Fibroblast of skin of scalp (primary cell): ENCODE measurements around the gene DCST2. TPM values are rescaled to one million over a fixed set of nuclear protein-coding genes. Genes with fewer than 3 reads are reported as not detected.
A peak's percentile ranks its signal among the peaks of the same experiment; 100 is the strongest.

ENCODE experiments used
- DNase-seq: peaks from one replicate; pipeline ENCODE4 v3.0.0-alpha.2; 2013
- polyA plus RNA-seq, 2 experiments: library from polyadenylated mRNA; unstranded; fragments of 120-200 nt; gene quantifications; one replicate each; pipeline ENCODE4 v1.2.1, GENCODE V29; 2013; ENCODE audit not compliant: insufficient read length in 2 of 2

The DCST2 gene
- 0.08 TPM for polyA plus RNA-seq (2013, experiment 1 of 2; ENCODE audit: insufficient read length)
- not detected for polyA plus RNA-seq (2013, experiment 2 of 2; ENCODE audit: insufficient read length)

DNA sequence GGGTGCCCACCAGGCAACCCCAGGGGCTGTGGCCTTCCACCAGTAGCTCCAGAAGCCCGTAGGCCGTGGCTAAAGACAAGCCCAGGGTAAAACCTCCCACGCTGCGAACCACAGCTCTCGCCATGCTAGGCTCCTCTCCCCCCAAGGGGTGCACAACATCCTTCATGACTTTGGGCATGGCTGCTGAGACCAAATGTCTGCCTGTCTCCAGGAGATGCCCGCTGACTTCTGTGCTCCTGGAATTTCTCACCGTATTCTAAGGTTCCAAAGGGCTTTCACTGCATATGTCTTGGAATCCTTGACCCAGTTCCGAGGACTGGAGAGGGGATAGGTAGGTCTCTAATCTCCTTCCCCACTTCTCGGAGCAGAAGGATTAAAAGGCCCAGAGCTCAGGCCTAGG lies at the start of gene DCST2, which contains the start of gene DCST1:
DCST2 (minus strand) TSS at position 258 of the 400 bp plus-strand sequence; CDS start at position 178, 80 bp downstream.
DCST1 (plus strand) TSS at position 301 of the 400 bp plus-strand sequence. CDS start 213 bp downstream, outside the sequence.
- DNase-seq: no peak

DNA sequence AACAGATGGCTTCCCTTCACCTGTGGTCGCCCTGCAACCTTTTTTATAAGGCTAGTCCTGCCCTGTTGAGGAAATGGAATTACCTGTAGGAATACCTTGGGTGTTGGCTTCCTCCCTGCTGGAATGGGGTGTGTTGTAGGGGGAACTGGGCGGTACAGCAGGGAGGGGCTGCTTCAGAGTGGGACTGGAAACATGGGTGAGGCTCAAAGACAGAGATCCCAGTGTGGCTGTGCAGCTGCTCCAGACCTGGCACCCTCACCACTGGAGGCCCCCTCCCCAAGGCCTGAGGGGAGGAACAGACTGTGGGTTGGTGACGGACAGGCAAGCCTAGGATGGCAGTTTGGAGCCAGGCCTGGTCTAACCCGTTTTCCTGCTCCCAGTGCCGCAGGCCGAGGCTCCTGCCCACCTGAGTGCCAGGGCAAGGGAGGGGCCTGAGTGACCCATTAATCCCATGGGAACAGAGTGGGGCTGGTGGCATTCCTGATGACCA lies 49.5 kb upstream of the DCST2 start:
- no peak for DNase-seq

DNA sequence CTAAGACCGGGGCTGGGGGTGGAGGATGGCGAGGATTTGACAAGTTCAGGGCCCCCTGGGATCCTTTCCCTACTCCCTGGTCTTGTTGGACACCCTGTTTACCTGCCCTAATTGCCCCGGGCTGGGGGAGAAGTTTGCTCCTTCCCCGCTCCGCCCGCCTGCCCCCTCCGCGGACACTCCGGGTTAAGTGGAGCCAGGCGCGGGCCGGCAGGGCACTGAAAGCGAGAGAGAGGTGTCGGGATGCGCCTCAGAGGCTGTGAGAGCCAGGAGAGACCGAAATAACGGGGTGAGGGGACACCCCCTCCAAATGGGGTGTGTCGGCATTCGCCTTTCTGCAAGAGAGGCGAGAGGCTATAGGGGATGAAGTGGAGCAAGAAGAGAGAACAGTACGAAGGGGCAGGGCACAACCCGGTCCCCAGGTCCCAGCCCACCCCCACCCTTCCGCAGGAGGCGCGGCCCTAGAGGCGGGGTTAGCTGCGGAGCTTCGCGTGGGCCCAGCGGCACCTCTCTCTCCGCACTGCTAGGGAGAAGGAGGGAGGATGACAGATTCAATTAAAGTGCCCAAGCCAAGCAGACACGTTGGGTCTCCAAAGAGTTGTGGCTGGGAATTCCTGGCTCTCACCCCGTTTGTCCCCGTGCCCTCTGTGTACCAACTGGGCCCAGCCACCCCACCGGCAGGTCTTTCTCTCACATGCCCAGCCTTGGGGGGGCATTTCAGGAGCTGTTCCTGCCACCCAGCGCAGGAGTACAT lies 48.9 kb upstream of the DCST2 start:
- no peak for DNase-seq

DNA sequence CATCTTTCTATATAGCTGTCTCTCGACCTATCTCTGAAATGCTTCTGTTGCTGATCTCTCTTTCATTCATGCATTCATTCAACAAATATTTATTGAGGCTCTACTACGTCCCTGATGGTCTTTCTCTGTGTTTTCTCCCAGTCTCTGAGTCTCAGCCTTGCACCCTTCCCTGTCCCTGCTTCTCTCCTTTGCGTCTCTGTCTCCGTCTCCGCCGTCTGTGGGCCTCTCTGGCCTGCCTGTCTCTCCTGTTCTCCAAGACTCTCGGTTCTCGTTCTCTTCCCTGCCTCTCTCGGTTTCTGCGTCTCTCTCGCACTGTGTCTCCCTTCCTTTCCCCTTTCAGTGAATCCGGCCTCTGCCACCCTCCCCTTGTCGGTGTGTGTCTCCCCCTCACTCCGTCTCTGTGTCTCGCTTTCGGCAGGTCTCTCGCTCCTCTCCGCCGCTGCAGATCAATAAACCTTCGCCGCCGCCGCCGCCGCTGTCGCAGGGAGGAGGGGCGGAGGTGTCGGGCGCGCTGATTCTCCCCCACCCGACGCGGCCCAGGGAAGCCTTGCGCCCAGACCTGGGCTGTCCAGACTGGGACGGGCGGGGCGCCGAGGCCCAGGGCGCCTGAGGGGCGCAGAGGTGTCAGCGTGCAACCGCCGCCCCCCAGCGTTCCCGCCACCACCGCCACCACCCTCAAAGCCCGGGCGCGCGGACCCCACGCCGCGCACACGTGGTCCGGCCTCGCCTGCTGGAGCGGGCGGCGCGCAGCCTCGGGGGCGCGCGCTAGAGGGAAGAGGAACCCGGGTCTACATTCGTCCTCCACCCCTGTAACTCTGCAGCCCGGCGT lies 48.1 kb upstream of the DCST2 start:
- no peak for DNase-seq

DNA sequence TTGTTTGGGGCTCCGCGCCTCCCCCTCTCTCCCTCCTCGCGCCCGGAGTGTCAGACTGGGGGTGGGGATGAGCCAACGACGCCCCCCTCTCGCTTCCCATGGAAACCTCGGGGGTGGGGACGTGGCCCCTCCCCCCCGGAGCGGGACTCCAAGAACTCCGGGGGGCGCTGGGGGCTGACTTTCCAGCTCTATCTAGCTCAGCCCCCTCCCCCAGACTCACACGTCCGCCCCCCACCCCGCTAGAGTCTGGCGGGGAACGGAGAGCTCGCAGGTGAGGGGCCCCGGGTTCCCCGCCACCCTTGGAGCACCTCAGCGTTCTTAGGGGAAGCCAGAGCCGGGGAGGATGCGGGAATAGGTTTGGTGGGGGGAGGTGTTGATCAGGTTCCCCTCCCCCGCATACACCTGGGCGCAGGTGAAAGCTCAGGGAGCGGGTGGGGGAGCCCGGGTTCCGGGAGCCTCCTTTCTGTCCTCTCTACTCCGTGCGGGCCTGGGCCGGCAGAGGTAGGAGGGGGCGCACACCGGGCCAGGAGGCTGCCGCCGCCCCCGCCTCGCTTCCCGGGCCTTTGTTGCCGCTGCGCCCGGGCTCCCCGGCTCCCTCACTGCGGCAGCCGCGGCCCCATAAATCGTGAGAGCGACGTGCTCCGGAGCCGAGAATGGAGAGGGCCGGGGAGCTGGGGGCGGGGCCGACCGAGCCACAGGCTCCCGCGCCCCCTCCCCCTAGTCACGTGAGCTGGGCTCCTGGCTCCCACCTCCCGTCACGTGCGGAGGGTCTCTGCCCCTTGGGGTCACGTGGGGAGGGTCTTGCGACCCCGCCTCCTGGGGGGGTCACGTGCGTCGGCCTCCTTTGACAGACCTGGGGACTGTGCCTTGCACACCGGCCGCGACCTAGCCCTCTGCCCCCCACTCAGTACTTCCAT lies 47.0 kb upstream of the DCST2 start:
- no peak for DNase-seq

DNA sequence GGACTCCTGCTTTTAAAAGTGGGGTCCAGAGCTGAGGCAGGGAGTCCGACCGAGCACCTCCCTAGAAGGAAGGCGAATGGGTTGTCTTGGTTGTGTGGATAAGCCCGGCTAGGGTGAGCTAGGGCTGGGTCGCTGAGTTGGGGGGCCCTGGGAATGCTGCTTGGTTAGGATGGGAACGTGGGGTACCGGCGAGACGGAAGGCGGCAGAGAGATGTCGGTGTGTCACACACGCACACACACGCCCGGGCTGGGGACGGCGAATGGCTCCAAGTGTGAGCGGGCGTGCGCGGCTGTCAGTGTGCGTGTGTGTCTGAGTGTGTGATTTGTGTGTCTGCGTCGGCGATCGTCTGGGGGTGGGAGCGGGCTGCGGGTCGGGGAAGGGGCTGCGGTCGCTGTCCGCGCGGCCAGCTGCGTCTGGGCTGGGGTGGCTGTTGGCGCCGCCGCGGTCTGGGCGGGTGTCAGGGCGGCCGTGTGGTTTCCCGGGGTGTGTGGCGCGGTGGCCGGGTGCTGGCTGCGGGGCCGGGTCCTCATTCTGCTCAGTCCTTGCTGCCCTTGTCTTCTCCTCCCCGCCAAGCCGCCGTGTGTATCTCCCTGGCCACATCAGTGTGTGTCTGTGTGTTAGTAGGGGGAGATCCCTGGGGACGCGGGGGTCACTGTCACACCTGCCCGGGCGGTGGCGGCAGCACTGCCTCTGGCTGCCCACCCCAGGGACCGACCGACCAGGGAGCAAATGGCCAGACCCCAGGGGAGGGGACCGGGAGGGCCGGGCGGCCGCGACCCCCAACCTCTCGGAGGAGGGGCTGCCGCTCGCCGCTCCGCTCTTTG lies 46.1 kb upstream of the DCST2 start:
- DNase-seq: no peak

DNA sequence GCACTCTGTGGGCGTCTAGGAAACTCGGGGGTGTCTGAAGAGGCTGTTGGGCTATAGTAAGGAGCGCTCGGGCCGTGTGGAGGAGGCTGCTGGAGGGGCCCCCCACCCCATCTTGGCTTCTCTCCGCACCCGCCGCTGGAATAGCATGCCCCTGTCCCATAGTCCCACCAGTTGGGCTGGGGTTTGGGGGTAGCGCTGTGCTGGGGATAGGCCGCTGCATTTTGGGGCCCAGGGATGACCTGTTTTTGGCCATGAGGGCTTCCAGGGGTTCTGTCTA lies 45.6 kb upstream of the DCST2 start:
- no peak for DNase-seq

DNA sequence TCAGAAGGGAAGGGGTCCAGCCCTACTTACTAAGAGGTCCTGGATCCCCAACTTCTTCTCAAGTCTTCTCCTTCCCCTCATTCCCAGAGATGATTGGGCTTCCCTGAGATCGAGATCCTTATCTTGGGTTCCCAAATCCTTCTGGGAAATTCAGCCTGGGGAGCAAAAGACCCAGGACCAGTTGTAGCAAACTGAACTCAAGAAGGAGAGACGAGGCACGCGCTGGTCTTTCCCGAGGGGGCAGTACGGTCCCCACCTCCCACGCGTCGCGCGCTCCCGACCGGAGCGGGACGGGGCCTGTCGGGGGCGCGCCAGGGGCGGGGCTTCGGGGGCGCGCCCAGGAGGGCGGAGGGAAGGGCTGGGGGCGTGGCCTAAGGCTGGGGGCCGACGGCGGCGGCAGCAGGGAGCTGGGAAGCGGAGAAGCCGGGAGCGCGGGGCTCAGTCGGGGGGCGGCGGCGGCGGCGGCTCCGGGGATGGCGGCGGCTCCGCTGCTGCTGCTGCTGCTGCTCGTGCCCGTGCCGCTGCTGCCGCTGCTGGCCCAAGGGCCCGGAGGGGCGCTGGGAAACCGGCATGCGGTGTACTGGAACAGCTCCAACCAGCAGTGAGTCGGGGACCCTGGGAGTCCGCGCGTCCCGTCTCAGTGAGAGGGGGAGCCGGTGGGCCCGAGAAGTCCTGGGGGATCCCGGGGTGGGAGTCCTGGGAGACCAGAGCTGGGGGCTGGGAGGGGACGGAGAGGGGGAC lies 45.1 kb upstream of the DCST2 start, which contains the start of gene EFNA3:
EFNA3 (plus strand) TSS at position 369 of the 741 bp plus-strand sequence; CDS start at position 474, 105 bp downstream.
- peak; percentile 60 for DNase-seq

DNA sequence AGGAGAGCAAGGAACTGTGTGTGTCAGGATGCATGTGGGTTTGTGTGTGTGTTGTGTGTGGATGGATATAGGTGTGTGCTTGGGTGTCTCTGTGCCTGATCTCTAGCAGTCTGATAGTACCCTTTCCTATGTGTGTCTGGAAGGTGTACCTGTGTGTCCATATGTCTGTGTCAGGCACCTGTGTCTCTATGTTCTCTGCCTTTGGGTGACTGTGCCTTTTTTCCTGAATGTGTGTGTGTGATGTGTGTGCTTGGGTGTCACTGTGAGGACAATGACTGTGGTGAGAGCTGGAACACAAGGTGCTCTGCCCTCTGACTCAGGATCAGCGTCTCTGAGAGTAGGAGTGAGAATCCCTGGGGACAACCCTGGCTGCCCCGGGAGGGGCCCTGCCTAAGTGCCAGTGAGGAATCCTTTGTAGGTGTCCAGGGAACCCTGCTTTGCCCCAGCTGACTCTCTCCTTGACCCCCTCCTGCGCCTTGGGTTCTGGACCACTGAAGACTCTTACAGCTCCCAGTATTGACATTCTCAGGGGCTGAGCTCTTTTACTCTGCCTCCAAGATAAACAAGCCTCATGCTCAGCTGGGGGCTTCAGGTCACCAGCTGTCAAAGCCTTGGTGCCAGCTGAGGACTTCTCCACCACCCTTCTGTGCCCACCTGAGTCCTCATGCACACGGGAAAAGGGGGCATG lies 44.3 kb upstream of the DCST2 start:
- DNase-seq: no peak

DNA sequence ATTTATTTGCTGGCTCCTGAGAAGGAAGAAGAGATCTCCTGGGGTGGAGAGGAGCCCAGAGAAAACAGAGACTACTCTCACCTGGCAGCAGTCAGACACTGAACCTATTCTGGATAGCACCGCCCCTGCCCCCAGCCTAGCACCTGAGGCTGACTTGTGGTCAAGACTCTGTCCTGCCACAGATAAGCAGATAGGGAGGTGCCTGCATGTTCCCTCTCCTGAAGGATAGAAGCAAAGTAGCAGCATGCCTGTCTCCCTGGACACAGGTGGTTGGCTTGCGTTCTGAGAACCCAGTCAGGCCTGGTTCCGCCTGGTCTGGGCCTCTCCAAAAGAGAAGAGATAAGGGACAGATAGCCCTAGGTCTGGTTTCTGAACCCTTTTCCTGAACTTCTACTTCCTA lies 43.8 kb upstream of the DCST2 start:
- DNase-seq: no peak

DNA sequence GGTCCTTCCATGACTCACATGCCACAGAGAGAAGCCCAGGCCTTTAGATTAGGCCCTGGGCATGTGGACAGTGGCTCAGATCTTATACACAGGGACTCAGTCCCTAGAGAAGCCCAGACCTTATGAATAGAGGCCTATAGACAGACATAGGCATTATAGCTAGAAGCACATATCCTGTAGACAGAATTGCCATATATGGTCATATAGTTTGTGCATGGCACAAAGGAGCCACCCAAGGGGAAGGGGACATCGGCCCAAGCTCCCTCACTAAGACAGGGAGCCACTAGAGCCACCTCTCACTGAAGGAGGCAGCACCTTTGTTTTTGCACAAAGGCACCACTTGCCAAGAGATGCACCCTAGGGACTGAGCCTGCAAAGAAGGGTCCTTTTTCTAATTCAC lies 42.8 kb upstream of the DCST2 start:
- no peak for DNase-seq

DNA sequence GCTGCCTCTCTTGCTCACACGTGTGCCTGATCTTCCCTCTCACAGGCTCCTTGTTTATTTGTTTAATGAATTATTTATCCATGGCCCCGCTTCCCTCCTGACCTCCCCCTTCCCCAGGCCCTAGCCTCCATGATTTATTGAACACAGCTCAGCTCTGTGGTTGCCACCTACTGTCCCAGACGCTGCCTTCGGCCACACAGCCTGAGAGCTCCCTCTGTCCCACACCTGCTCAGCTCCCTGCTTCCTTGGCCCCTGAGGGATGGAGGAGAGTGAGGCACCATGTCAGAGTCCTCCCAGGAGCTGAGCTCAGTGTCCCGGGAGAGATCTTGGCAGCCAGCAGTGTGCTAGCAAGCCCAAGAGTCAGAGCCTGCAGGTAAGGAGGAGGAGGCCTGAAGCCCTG lies 42.0 kb upstream of the DCST2 start:
- DNase-seq: no peak

DNA sequence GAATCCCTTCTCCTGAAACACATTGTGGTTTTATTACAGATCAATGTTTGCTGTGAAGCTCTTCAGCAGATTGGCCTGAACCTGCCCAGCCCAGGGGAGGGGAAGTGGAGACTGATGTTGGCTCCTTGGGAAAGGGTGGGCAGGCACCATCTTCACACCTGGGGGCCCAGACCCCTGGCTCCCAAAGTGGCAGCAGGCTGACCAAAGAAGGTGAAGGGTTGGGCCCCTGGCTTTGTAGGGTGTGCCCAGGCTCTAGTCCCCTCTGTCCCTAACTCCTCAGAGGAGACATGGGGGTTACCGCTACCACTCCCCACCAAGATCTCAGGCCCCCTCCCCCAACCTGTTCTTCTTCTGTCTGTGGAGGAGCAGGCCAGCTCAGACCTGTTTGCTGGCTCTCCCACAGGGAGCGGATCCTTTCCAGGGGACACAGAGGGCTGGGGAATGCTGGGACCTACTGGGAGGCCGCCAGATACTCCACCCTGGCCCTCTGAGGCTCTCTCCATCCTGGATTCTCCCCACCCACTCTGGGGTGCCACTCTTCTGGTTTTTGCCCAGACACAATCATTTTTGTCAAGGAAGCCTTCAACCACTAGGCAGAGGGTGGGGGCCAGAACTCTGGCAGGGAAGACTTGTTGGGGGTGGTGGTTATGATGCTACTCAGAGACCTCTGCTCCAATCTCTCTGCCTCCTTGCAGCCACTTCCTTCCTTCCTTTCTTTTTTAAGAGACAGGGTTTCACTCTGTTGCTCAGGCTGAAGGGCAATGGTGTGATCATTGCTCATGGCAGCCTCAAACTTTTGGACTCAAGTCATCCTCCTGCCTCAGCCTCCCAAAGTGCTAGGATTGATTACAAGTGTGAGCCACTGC lies 40.0 kb upstream of the DCST2 start:
- DNase-seq: no peak

DNA sequence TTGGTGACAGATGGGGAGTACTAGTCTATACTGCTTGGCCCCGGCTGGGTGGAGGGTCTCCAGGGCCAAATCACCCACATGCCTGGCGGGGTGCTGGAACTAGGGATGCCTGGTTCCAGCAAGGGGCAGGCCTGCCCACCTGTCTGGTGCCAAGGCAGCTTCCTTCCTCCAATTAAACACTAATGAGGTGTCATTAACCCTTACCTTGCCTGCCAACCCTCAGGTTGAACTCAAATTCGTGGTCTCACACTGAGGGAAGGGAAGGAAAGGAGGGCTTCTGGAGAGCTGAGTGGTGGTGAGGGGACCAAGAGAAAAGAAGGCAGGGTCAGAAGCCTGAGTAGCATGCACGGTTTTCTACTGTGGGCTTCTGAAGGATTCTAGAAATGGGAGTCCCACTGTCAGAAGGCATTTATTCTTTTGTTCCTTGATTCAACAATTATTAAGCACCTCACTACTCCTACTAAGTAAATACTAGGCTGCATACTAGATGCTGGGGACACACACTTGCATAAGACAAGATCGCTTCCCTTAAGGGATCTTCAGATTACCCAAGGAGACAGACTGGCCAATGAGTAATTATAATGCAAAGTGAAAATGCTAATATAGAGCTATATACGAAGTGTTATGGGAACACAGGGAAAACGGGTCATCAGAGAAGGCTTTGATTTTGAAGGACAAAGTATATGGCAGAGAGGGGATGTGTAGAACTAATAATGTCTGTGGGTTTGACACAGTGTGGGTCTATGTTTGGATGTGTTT lies 39.1 kb upstream of the DCST2 start:
- DNase-seq: no peak

DNA sequence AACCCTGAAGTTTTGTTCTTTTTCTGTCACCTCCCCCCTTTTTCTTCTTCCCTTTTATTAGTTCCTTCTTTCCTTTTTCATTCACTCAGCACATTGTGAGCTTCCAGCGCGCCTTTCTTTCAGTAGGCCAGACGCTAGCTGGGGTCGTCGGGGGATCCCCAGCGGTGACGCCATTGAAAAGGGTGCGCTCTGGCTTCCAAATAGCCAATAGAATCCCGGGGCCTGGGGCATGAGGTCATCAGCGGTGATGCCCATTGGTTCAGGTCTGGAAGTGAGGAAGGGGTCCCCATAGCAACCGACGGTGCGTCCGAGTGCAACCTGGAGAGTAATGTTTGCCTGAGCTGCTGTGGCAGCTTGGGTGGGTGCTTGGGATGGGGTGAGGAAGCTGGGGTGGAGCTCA lies 38.1 kb upstream of the DCST2 start:
- DNase-seq: no peak

DNA sequence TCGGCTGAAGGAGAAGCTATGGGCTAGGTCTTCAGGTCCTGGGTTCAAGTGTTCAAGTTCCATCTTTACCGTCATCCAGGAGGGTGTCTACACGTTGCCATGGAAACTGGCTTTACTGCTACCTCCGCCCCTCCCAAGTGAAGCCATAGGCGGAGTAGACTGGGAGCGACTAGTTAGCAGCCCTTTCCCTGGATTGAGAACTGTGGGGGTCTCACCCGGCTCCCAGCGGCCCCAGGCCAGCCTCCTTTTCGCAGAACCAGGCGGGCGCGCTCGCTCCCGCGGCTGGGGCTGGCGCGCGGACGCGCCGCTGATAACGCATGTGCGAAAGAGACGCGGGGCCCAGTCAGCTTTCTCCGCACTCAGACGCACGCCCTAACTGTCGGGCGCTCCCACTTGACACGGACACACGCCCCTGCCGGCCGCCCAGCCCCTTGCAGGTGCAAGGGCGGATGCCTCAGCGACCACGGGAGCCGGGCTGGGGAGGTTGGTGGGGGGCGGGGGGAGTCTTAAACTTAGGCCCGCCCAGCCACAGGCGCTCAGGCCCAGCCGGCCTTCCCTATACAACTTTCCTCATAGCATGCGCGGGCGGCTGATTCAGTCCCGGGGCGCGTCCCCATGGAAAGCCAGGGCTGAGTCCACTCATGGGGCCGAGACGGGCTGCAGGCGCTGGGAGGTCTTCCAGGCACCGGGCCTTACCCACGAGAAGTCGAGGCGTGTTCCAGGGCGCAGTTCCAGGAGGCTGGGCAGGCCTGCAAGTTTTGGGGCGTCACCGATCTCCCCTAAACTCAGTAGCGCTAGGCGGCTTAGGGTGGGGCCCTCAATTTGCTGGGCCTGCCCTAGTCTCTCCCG lies 37.4 kb upstream of the DCST2 start:
- DNase-seq: peak; percentile 42

DNA sequence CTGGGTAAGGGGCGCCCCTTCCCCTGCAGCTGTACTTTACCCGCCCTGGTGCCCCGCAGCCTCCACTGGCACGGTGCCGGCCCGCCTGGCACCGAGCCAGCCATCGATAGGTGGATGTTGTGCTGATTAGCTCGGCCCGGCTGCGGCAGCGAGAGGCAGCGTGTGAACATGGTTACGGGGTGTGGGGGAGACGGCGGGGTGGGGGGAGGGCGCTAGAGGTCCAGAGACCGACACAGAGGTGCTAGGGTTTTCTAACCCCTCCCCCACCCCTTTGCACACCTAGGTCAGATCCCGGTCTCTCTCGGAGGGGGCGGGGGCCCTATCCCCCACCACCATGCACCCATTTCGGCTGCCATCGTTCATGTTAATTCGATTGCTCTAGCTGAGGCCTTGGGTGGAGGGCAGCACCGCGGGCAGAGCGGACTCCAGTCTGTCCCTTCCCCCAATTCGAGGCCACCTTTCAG lies 36.6 kb upstream of the DCST2 start:
- no peak for DNase-seq
